NCI-H1694 (cell line): ENCODE data around the gene NUDT14.

Experiments used
- DNase-seq: peaks from one replicate; lab custom pipeline; 2025; lab: John Stamatoyannopoulos, UW

The NUDT14 gene

DNA sequence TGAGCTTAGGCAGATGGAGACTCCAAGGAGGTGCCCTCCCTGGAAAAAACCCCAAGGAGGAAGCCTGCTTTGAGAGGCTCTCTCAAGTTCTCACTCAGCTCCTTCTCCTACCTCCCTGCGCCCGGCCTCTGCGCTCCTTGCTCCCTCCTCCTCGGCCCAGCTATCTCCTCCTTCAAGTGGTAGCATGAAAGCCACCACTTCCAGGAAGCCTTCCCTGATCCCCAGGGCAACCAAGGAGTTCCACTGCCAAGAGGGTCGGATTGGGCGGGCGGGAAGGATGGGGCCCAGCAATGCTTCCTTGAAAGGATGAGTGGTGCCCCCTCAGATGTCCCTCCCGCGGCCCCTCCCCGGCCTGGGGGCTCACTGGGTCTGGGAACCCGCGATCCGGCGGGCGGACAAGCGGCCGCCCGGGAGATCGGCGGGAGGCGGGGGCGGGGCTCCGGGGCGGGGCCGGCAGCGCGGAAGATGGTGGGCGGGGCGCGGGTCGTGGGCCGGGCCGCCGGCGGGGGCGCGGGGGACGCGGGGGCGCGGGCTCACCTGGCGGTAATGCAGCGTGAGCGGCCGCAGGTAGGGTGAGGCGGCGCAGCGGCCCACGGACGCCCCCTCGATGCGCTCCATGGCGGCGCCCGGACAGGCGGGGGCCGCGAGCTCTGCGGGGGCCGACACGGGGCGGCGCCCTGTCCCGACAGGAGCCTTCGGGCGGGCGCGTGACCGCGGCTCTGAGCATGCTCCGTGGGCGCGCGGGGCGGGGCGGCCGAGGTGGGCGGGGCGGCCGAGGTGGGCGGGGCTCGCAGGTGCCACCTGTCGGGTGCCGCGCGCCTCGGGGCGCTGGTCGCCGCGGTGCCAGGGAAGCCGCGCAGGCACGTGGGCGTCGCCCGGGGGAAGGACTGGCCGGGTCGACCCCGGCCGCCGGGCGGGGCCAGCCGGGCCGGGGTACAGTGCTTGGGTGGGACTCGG is at the start of gene NUDT14:
Gene NUDT14, minus strand, starts transcription at position 721 of the 957 bp plus-strand sequence. Its CDS starts 103 bp downstream, at position 618.
- peak; percentile 52 for DNase-seq

DNA sequence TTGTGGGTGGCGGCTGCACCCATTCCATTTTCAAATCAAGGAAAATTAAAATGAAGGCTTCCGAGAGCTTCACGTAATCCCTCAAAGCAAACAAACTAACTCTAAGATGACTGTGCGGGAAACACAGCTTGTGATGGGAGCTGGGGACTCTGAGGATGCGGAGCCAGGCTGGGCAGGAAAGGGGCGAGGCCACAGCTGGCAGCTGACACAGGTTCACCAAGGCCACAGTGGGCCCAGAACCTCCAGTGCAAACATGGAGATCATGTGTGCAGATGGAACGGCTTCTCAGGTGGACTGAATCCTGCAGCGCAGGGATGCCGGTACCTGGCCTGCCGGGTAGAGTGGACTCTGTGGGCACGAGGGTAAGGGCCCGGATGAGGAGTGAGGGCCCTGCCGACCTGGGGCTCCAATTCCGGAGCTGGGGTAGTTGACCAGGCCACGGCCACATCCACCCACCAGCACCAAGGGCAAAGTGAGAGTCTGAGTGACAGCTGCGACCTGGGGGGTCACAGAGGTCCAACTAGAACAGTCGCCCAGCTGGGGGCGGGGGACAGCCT is 48.1 kb upstream of the NUDT14 start:
- no peak for DNase-seq

DNA sequence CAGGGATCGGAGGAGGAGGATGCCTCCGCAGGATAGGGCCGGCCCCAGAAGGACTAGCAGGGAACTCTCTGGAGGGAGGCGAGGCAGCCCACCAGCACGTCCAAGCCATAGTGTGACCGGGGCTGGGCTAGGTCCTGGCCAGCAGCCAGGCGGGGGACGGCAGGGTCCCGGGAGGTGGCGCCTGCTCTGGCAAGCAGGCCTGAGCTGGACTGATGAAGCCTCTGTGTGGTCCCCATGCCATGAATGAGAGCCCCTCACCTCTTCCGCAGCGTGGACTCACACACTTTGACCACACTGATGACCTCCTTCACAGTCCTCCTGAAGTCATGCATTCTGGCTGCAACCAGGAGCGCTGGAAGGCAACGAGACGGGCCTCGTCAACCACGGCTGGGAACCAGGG is 47.5 kb upstream of the NUDT14 start:
- no peak for DNase-seq

DNA sequence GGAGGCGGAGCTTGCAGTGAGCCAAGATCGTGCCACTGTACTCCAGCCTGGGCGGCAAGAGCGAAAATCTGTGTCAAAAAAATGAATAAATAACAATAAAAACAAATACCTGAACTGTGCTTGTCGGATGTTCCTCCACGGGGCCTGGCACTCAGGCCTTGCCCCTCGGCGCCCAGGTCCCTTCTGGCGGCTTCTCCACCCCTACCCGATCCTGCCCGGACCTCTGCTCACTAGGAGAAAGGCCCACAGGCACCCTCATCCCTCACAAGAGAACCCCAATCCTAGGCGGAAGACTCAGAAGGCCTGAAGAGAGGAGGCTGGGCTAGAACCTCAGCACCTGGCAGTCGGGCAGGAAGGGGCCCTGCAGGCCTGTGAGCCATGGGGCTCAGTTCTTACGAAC is 46.2 kb upstream of the NUDT14 start:
- DNase-seq = no peak

DNA sequence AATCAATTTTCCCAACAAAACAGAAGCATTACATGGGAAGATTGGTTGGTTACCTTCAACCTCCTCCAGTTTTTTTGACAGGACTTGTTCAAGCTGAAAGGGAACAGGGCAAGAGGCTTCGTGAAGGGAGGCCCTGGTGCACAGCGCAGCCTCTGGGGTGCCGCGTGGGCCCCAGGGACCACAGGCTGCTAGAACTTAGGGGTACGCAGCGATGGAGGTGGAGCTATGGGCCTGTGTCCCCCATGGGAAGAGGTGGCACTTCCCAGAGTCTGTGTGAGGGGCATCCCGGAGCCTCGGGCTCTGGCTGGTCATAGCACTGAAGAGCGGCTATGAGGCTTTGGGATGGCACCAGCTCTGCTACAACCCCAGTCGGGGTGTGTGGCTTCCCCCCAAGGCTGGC is 45.1 kb upstream of the NUDT14 start:
- no peak for DNase-seq

DNA sequence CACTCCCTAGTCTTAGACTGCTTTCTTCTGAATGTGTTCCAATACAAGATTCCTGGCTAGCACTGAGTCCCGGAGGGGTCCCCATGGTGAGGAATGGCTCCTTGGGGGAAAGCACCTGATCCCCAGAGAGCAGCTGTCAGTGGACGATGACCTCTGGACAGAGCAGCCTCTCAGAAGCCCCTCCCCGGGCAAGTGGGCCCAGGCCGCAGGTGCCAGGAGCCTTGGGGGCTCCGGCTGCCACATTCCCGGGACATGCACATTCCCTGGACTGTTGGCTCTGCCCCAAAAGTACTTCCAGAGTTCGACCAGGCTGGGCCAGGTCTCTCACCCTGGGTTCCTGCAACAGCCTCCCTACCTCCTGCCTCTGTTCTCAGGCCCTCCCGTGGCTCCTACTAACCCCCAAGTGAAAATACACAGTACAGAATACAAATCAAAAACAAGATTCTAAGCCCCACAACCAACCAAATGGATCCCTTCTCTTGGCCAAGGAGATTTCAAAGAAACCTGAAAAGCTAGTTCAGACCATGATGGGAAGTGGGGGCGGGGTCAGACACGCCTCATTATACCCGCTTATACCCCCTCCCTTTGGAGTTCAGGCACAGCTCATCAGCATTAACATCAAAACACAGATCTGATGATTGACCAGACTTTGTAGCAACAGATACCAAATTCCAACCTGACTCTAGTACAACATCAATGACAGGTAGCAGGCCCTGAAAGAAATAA is 43.9 kb upstream of the NUDT14 start:
- DNase-seq = no peak

DNA sequence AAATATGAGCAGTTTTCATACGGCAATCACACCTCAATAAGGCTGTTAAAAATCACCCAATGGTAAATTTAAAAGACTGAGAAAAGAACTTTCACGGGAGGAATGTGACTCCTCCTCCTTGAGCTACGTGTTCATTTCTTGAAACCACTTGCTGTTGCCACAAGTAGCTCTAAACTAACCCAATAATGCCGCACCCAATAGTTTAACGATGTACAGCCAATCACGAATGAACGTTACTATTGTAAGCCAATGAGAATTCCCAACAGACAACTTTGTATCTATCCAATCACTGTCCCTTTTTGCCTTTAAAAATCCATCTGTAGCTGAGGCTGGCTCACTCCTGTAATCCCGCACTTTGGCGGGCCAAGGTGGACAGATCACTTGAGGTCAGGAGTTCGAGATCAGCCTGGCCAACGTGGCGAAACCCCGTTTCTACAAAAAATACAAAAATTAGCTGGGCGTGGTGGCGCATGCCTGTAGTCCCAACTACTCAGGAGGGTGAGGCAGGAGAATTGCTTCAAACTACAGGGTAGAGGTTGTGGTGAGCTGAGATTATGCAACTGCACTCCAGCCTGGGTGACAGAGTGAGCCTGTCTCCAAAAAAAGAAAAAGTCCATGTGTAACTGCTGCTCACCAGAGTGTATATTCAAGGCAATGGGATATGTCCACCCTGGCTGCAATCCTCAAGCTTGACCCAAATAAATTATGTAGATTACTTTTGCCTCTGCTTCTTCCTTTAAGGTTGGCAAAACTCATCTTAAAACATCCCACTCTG is 42.8 kb upstream of the NUDT14 start:
- no peak for DNase-seq

DNA sequence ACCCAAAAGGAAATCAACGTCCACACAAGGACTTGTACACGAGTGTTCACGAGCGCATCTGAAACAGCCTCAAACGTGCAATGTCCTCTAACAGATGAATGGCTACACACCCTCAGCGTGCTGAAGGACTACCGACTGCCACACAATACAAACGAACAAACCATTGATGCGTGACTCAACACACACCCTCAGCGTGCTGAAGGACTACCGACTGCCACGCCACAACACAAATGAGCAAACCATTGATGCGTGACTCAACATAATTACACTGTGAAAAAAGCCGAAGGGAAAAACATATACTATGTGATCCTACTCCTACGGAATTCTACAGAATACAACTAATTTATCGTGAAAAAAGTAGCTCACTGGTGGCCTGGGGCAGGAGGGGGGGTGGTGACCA is 42.1 kb upstream of the NUDT14 start:
- no peak for DNase-seq

DNA sequence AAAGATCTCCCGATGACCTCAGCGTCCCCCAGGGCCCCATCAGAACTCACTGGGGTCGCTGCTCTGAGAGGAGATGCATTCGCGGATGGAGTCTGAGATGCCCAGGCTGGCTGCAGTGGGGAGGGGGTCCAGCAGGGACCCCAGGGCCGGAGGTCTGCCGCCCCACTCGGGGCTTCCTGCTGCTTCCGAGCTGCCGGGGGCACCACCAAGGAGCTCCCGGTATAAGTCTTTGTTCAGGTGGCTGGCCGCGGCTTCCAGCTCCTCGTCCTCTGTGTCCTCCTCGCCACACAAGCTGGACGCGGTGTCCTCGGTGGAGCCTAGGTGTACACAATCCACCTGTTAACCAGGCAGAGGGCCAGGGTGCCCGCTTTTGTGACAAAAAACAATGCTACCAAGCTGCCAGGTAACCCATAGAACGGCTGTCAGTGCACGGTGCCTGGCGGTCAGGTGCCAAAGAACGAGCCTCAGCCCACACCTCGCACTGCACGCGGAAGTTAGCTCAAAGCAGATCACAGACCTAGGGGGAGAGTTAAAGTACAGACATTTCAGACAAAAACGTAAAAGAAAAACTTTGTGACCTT is 40.6 kb upstream of the NUDT14 start:
- no peak for DNase-seq

DNA sequence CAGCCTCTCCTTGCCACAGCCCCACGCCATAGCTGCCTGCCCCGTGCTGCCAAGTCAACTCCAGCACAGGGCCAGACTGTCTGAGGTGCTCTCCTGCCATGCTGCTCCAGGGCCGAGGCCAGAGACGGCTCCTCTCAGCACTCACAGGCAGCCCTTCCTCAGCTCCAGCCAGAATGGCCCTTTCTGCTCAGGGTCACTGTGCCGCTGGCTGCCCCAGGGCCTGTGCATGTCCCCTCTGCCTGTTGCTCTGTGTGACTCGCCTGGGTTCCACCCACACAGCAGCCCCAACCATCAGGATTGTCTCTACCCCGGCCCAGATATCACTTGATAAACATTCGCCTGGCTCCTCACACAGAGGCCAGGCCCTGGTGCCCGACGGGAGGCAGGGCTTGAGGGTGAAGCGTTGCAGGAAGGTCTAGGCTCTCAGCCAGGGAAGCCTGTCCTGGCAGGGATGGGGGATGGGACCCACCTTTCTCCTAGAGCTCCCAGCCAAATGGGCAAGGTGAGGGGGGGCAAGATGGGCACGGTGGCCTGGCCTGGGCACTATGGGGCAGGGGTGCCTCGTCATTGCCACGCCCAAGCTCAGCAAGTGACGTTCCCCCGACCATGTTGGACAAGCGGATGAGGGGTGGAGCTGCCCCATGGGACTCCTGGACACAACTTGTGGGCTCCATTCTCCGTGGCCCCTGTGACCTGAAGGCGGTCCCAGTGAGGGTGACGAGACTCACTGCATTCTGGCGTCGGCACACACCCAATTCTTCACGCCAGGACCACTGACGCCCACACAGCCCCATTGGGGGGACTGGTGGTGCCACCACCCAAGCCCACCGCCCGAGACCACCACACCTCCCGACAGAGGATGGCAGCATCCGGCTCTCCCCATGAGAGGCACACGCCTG is 39.8 kb upstream of the NUDT14 start:
- DNase-seq = no peak

DNA sequence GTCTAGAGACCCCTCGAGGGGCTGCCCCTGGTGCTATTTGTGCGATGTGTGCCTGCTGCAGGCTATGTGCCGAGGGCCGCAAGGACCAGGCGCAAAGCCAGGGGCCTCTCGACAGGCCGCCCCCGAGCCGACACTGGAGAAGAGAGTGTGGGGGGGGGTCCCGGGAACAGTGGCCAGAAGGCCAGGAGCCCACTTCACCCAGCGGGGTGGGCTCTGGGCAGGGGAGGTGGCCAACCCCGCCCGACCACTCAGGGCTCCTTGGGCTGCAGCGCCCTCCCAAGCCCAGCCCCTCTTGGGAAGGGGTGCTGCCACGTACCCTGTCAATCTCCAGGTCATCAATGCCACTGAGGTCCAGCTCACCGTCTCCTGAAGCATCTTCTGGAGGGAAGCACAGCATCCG is 38.6 kb upstream of the NUDT14 start:
- DNase-seq = no peak

DNA sequence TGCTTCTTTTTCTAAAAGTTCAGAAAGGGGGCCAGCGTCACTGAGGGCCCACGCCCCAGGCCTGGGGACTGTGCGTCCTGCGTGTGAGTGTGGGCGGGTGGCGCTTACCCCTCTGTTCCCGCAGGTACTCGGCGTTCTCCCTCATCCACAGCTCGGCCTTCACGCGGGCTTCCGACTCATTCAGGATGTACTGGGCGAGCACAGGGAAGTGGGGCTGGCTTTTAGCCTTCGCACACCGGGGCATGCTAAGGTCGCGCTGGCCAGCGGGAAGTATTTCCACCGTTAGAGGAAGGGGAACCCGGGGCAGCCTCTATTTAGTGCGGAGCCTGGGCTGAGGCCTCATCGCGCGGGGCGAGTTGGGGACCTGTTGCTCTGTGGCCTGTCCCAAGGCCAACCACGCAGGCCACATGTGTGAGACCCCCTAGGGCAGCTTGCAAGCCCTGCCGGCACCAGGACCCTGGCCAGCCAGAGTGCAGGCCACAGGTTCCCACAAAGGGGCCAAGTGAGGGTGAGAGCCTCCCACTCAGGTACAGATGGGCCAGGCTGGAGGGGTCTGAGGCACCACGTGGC is 38.0 kb upstream of the NUDT14 start:
- no peak for DNase-seq

DNA sequence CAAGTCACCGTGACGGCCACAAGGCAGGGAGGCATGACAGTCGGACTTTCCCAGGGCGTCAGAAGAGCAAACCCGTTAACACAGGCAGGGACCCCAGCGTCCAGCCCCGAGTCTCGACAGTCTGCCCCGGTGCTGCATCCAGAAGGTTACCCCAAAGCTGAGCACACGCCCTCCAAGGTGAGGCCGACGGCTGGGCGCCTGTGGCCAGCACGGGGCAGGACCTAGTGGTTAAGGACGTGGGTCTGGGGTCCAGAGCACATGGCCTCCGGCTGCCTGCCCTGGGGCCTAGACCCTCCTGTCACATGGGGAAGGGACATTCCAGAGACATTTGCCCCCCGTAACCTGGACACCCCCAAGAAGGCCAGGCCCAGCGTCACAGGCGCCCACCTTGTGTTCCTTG is 37.5 kb upstream of the NUDT14 start:
- no peak for DNase-seq

DNA sequence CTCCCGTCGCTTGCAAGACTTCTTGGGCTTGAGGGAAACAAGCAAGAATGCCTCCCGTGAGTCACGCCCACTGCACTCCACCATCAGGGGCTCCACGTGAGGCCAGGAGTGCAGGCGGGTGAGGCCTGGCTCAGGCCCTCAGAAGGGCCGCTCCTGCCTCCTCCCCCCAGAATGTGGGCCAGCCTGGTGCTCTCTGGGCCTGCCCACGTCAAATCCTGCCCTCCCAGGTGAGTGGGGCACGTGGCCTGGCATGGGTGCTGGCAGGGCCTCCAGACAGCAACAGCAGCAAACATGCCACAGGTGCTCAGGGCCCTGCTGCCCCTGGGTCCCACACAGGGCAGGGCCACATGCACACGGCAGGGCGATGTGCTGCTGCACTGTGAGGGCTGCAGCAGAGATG is 36.7 kb upstream of the NUDT14 start:
- DNase-seq = no peak

DNA sequence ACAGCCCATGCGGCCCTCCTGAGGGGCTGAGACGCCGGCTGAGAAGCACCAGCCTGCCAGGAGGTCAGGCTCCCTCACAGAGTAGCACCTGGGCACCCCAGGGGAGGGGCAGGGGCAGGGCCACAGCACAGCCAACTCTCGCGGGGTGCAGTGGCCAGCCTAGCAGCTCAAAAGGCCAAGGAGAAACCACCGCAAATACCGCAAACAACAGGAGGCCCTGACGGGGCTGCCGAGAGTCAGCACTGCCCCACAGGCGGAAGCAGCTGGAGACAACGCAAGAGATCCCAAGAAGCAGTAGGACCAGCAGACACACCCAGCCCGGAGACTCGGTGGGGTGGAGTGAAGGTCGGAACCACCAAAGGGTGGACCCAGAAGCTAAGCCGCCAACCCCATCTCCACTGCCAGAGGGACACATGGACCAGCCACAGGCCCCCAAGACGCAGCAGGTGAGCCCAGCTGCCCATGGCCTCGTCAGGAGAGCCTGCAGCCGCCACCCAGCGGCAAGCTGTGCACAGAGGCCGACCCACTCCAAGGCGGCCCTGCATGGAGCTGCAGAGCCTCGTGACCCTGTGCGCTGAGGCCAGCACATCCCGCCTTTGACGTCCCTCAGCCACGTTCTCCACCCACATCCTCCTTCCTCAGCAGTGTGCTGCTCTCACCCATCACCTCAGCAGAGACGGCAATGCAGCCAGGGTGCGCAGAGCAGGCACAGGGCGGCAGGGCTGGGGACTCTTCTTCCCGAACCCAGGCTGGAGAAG is 35.6 kb upstream of the NUDT14 start:
- no peak for DNase-seq

DNA sequence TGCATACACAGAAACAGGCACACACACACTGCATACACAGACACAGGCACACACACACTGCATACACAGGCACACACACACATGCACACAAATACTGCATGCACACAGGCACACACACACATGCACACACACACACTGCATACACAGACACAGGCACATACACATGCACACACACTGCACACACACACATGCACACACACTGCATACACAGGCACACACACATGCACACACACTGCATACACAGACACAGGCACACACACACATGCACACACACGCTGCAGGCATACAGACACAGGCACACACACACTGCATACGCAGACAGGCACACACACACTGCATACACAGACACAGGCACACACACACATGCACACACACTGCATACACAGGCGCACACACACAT is 34.5 kb upstream of the NUDT14 start:
- DNase-seq = no peak

DNA sequence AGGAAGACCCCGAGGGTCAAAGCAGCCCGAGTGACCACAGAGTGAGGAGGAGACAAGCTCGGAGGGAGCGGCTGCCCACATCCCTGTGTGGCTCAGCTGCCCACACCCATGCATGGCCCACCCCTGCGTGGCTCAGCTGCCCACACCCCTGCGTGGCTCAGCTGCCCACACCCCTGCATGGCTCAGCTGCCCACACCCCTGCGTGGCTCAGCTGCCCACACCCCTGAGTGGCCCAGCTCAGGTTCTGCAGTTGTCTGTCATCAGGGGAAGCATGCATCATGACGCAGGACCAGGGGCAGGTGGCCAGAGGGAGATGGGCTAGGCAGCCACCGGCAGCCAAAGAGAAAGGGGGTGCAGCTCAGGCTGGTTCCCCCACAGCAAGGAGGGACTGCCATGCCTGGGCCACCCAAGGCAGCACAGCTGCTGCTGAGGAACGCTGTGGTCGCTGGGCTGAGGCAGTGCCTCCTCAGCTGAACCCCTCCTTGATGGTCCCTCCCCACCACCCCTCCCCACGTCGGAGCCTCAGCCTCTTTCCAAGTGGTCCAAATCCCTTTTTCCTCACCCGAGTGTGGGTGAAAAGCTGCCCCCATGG is 33.3 kb upstream of the NUDT14 start:
- DNase-seq = no peak

DNA sequence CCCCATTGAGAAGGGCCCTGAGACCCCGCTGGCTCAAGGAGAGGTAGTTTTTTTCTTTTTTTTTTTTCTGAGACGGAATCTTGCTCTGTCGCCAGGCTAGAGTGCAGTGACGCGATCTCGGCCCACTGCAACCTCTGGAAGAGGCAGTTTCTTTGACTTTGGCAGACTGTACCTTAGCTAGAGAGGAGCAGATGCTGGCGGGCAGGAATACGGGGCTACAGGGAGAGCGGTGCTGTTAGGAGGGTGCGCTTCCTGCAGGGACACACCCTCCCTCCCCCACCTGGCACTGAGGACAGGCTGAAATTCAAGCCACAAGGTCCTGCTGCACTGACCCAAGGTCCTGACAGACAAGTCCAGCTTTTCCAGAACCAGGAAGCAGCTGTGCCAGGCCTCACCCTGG is 32.2 kb upstream of the NUDT14 start:
- peak; percentile 33 for DNase-seq
